B cell (primary cell): ENCODE measurements around the gene PLD1. TPM values are rescaled to one million over a fixed set of nuclear protein-coding genes. Genes with fewer than 3 reads are reported as not detected.

ENCODE experiments used
- ATAC-seq: fragments of 200-7000 bp; cut with Tn5 transposase; one replicate; pipeline ENCODE4 v1.10.0; 2021; ENCODE audit warnings: low read depth, mild to moderate bottlenecking, moderate number of reproducible peaks, moderate library complexity
- CTCF ChIA-PET: fragments of 350-600 bp; sonication (Branson Sonifier 250); formaldehyde crosslinking; loops from one replicate; lab custom pipeline; 2021; ENCODE audit warnings: antibody characterized with exemption, inconsistent platforms; lab: Charles Lee
- POLR2A ChIA-PET: fragments of 350-600 bp; sonication (Branson Sonifier 250); formaldehyde crosslinking; loops from one replicate; lab custom pipeline; 2021; ENCODE audit warnings: antibody characterized with exemption; lab: Charles Lee
- DNase-seq: peaks from one replicate; pipeline ENCODE4 v3.0.0; 2013
- H2AFZ ChIP-seq: 2 replicates; pipeline ENCODE4 v1.6.1; 2012; ENCODE audit warnings: mild to moderate bottlenecking, low read depth, low read length; ENCODE audit not compliant: insufficient read depth, poor library complexity, severe bottlenecking
- H3K27ac ChIP-seq, 2 donors: 1 replicate in 1 of 2; 2 replicates in 1 of 2; pipeline ENCODE4 v1.5.1; 2012 to 2013; ENCODE audit warnings: low read length in 2 of 2, mild to moderate bottlenecking in 2 of 2, moderate library complexity in 1 of 2
- H3K27me3 ChIP-seq, 4 experiments: fragments of 200-600 bp in 1 of 4; sonication (generic) in 1 of 4; replicated peaks in 1 of 4; 1 replicate in 2 of 4; 2 replicates in 2 of 4; pipeline versions ENCODE4 v1.6.1 to v1.7.0; 2013 to 2016; ENCODE audit warnings: low read length in 3 of 4, mild to moderate bottlenecking in 2 of 4, mixed read lengths in 1 of 4, moderate library complexity in 1 of 4; ENCODE audit not compliant: insufficient read depth in 4 of 4, control insufficient read depth in 3 of 4; ENCODE audit errors: control extremely low read depth in 1 of 4
- H3K36me3 ChIP-seq, 2 experiments: replicated peaks in 1 of 2; 1 replicate in 1 of 2; 2 replicates in 1 of 2; pipeline versions ENCODE4 v1.6.1 to v1.7.1; 2013; ENCODE audit warnings: low read length in 1 of 2; ENCODE audit not compliant: insufficient read depth in 2 of 2, control insufficient read depth in 1 of 2; ENCODE audit errors: control extremely low read depth in 1 of 2, extremely low read depth in 1 of 2
- H3K4me1 ChIP-seq, 2 donors: fragments of 200-600 bp in 1 of 2; sonication (generic) in 1 of 2; 1 replicate in 1 of 2; 2 replicates in 1 of 2; pipeline versions ENCODE4 v1.5.1 to v1.6.1; 2013 to 2017; ENCODE audit warnings: low read length in 2 of 2; ENCODE audit not compliant: control insufficient read depth in 2 of 2, insufficient read depth in 2 of 2
- H3K4me2 ChIP-seq: replicated peaks from 2 replicates; pipeline ENCODE3; 2012; ENCODE audit warnings: mild to moderate bottlenecking, low read depth, low read length; ENCODE audit not compliant: poor library complexity, severe bottlenecking
- H3K4me3 ChIP-seq, 5 experiments: fragments of 200-600 bp in 1 of 5; sonication (generic) in 1 of 5; 1 replicate in 3 of 5; 2 replicates in 2 of 5; pipeline versions ENCODE4 v1.5.1 to v1.7.0; 2011 to 2016; ENCODE audit warnings: low read length in 4 of 5, mild to moderate bottlenecking in 4 of 5, low read depth in 2 of 5, control low read depth in 1 of 5, moderate library complexity in 1 of 5; ENCODE audit not compliant: insufficient read depth in 1 of 5; ENCODE audit errors: control extremely low read depth in 1 of 5, extremely low read depth in 1 of 5
- H3K79me2 ChIP-seq: fragments of 200-600 bp; sonication (generic); one replicate; pipeline ENCODE4 v1.6.0; 2016; ENCODE audit warnings: low read length; ENCODE audit not compliant: control insufficient read depth, insufficient read depth
- H3K9ac ChIP-seq: fragments of 200-600 bp; sonication (generic); 2 replicates; pipeline ENCODE4 v1.6.1; 2017; ENCODE audit warnings: mild to moderate bottlenecking, low read length, moderate library complexity
- H3K9me3 ChIP-seq, 3 donors: one replicate each; pipeline versions ENCODE4 v1.6.1 to v1.7.1; 2013; ENCODE audit warnings: low read length in 2 of 3; ENCODE audit not compliant: control insufficient read depth in 2 of 3, insufficient read depth in 1 of 3; ENCODE audit errors: control extremely low read depth in 1 of 3
- H4K20me1 ChIP-seq: 2 replicates; pipeline ENCODE4 v1.6.0; 2012; ENCODE audit warnings: mild to moderate bottlenecking, low read length; ENCODE audit not compliant: insufficient read depth, control insufficient read depth, poor library complexity, severe bottlenecking
- H3K27ac Mint-ChIP-seq: one replicate; pipeline ENCODE4 v1.8.0; 2021; ENCODE audit warnings: mixed read lengths
- H3K27me3 Mint-ChIP-seq: one replicate; pipeline ENCODE4 v1.8.0; 2021; ENCODE audit warnings: mixed read lengths
- H3K4me1 Mint-ChIP-seq: one replicate; pipeline ENCODE4 v1.8.0; 2021; ENCODE audit warnings: mixed read lengths
- H3K4me3 Mint-ChIP-seq: one replicate; pipeline ENCODE4 v1.8.0; 2021; ENCODE audit warnings: mixed read lengths
- H3K9me3 Mint-ChIP-seq: one replicate; pipeline ENCODE4 v1.8.0; 2022; ENCODE audit warnings: mixed read lengths; ENCODE audit not compliant: insufficient read depth
- EZH2 ChIP-seq: IDR thresholded peaks from 2 replicates; pipeline ENCODE4 v1.6.1; 2012; ENCODE audit warnings: borderline replicate concordance, low read depth, mild to moderate bottlenecking, moderate library complexity, low read length; ENCODE audit not compliant: insufficient read depth, poor library complexity, severe bottlenecking
- WGBS: methylation state at CpG from one replicate; pipeline ENCODE4 v1.1.5; 2013; ENCODE audit warnings: missing lambda C conversion rate; ENCODE audit not compliant: insufficient coverage; 5-methylcytosine and 5-hydroxymethylcytosine counted together
- intact Hi-C: fragments of 100-400 bp; cut with micrococcal nuclease; formaldehyde crosslinking; loops from one replicate; pipeline ENCODE4 v1.10.0; 2022
- polyA plus RNA-seq: library from polyadenylated mRNA; depleted of rRNA; stranded (reverse); fragments of >200 nt; gene quantifications from 2 replicates; pipeline ENCODE4 v1.2.3, GENCODE V29; 2012
- total RNA-seq, 2 donors: library from RNA; stranded (reverse); fragments of 120-200 nt in 1 of 2; gene quantifications; 1 replicate in 1 of 2; 2 replicates in 1 of 2; pipeline versions ENCODE4 v1.2.3 to v1.2.4, GENCODE V29; 2013 to 2022
- TF ChIP-seq, protein P1 (sequence below): fragments of 200-600 bp; IDR thresholded peaks from one replicate; pipeline ENCODE4 v1.8.0; 2022; ENCODE audit warnings: antibody characterized with exemption, mild to moderate bottlenecking

Gene PLD1
- total and polyA plus RNA-seq, 2 donors (not counting 1 experiment from before 2014, with no cell fraction given): 0.24 to 0.52 TPM

DNA sequence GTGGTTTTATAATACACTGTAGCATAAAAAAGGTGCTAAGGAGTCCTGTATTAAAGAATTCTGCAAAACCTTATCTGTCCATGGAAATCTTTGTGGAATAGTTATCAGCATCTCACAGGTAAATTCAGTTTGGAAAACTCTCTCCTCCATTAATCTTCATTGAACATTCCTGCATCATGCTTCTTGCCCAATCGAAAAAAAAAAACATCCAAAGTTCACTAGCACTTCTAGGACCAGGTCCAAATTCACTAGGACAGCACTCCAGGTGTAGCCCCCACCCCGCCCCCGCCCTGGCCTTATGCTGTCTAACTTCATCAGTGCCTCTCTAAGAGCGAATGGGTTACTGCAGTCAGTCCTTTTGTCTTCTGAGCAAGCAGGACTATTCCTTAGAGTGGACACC, 138.6 kb downstream of the PLD1 start:
- CTCF ChIA-PET: no interaction called here
- Histone ChIP-seq H3K79me2 (no peaks in the 10 kb centered on the region), H3K9ac (no peak overlapping the region), H3K27me3 (no peaks in the 10 kb centered on the region), H3K4me2 (no peak overlapping the region), H3K9me3 (no peaks in the 10 kb centered on the region), H3K27ac (no peak overlapping the region), H3K4me1 (no peaks in the 10 kb centered on the region), H3K36me3 (no peaks in the 10 kb centered on the region), H3K4me3 (no peak overlapping the region), H2AFZ (no peak overlapping the region), H4K20me1 (no peaks in the 10 kb centered on the region)
- H3K27ac Mint-ChIP-seq: no peak overlapping the region
- TF ChIP-seq, protein P1, sequence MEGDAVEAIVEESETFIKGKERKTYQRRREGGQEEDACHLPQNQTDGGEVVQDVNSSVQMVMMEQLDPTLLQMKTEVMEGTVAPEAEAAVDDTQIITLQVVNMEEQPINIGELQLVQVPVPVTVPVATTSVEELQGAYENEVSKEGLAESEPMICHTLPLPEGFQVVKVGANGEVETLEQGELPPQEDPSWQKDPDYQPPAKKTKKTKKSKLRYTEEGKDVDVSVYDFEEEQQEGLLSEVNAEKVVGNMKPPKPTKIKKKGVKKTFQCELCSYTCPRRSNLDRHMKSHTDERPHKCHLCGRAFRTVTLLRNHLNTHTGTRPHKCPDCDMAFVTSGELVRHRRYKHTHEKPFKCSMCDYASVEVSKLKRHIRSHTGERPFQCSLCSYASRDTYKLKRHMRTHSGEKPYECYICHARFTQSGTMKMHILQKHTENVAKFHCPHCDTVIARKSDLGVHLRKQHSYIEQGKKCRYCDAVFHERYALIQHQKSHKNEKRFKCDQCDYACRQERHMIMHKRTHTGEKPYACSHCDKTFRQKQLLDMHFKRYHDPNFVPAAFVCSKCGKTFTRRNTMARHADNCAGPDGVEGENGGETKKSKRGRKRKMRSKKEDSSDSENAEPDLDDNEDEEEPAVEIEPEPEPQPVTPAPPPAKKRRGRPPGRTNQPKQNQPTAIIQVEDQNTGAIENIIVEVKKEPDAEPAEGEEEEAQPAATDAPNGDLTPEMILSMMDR: no peak
- TF ChIP-seq EZH2: no peak
- ATAC-seq: no peak
- H3K4me1 Mint-ChIP-seq: no peaks in the 10 kb centered on the region
- intact Hi-C loops: no loop called here
- H3K27me3 Mint-ChIP-seq: no peaks in the 10 kb centered on the region
- no peak overlapping the region for H3K4me3 Mint-ChIP-seq
- H3K9me3 Mint-ChIP-seq: no peaks in the 10 kb centered on the region
- POLR2A ChIA-PET: no interaction called here
- WGBS: 66% methylated on average over 4 of the region's 4 CpGs
- no peak for DNase-seq

- CTCF ChIA-PET: no interaction called here
- no peak for ATAC-seq
Observed at GRCh38 chr3:171666516-171666915, 143.8 kb downstream of the PLD1 start.

More at GRCh38 chr3:171666516-171666915, 143.8 kb downstream of the PLD1 start:
- H4K20me1 ChIP-seq: no peaks in the 10 kb centered on the region
- H3K79me2 ChIP-seq: no peaks in the 10 kb centered on the region
- H3K4me1 ChIP-seq: no peaks in the 10 kb centered on the region
- H3K27ac ChIP-seq: no peak overlapping the region
- DNase-seq: no peak
- H3K27ac Mint-ChIP-seq: no peak overlapping the region
- H3K27me3 ChIP-seq: no peaks in the 10 kb centered on the region
- H3K36me3 ChIP-seq: no peaks in the 10 kb centered on the region
- POLR2A ChIA-PET: no interaction called here
- no peak overlapping the region for H3K4me3 ChIP-seq
- intact Hi-C loops: no loop called here
- H2AFZ ChIP-seq: no peak overlapping the region
- H3K9ac ChIP-seq: no peak overlapping the region
- H3K9me3 ChIP-seq: no peaks in the 10 kb centered on the region
- no peaks in the 10 kb centered on the region for H3K9me3 Mint-ChIP-seq
- H3K27me3 Mint-ChIP-seq: peaks cover 8% of the 10 kb centered on the region
- WGBS: no CpG with 5 or more reads among the region's 4 CpGs
- no peak overlapping the region for H3K4me2 ChIP-seq
- H3K4me1 Mint-ChIP-seq: no peaks in the 10 kb centered on the region
- no peak overlapping the region for H3K4me3 Mint-ChIP-seq
- no peak for TF ChIP-seq EZH2
- TF ChIP-seq, protein P1: no peak
